ENCODE measurements around the gene YTHDC1.

DNA sequence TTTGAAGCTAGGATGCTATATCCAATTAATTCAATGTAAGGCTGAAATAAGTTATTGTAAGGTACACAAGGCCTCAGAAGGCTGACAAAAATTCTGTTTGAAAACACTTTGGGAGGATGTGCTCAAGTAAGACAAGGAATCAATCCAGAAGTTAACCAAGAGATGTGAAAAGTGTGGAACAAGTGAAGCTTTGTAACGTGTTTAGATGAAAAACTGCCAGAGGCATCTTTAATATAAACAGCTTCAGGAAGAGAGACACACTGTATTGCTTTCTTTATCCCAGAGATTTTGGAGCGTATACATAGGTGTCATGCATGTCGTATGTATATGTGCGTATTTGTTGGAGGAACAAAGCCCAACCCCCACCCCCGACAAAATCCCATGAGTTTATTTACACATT lies 28.3 kb upstream of the YTHDC1 start:
- TF ChIP-seq, protein P1, sequence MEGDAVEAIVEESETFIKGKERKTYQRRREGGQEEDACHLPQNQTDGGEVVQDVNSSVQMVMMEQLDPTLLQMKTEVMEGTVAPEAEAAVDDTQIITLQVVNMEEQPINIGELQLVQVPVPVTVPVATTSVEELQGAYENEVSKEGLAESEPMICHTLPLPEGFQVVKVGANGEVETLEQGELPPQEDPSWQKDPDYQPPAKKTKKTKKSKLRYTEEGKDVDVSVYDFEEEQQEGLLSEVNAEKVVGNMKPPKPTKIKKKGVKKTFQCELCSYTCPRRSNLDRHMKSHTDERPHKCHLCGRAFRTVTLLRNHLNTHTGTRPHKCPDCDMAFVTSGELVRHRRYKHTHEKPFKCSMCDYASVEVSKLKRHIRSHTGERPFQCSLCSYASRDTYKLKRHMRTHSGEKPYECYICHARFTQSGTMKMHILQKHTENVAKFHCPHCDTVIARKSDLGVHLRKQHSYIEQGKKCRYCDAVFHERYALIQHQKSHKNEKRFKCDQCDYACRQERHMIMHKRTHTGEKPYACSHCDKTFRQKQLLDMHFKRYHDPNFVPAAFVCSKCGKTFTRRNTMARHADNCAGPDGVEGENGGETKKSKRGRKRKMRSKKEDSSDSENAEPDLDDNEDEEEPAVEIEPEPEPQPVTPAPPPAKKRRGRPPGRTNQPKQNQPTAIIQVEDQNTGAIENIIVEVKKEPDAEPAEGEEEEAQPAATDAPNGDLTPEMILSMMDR (IDR thresholded peaks at IDR 0.05 in 4 of 5, conservative IDR thresholded peaks at IDR 0.05 in 1 of 5), result no peak
- no peak for TF ChIP-seq POLR2A (IDR thresholded peaks at IDR 0.05)
